ENCODE measurements around the gene TRIM46. TPM values are rescaled to one million over a fixed set of nuclear protein-coding genes. Genes with fewer than 3 reads are reported as not detected.

TRIM46 gene
- total and polyA plus RNA-seq, 7 experiments from 2014 or later, result 0.69 to 21.9 (median 4.0) TPM

- H3K27me3 ChIP-seq (ENCODE audit: control insufficient read depth in 2 of 2, insufficient read depth in 2 of 2, low read length in 2 of 2), result no peaks in the 10 kb centered on the region
- Mint-ChIP-seq H3K27ac (peak overlapping the region; percentile 22 to 99 (median 88)), H3K36me3 (peaks cover 0 to 9% (median 0%) of the 10 kb centered on the region in 5 donors), H3K4me3 (peak overlapping the region; percentile 63 to 97 (median 80)), H3K9me3 (peaks cover 0 to 2% (median 0%) of the 10 kb centered on the region in 11 donors), H3K4me1 (peaks cover 8 to 35% (median 28%) of the 10 kb centered on the region in 7 donors), H3K27me3 (no peaks in the 10 kb centered on the region)
- no peaks in the 10 kb centered on the region for H3K9me3 ChIP-seq (ENCODE audit: control insufficient read depth in 2 of 3, low read length in 3 of 3)
- DNase-seq (peak in 1 of 9 donors; percentile 27), ATAC-seq (no peak)
- CTCF ChIA-PET, result interaction anchor here (1.0 to 3.5 kb wide), 3 partner anchors 12 to 22 kb away, joined by 3 to 45 read pairs (median 4); partner anchors contain the start of genes KRTCAP2 and TRIM46
- no peak overlapping the region for H3K4me3 ChIP-seq (ENCODE audit: low read length)
- peak overlapping the region; percentile 76 for H3K27ac ChIP-seq (ENCODE audit: low read depth, low read length)
- peaks cover 11 to 25% of the 10 kb centered on the region in 2 donors for H3K4me1 ChIP-seq (ENCODE audit: control insufficient read depth in 2 of 2, insufficient read depth in 2 of 2, low read length in 2 of 2)
- POLR2A ChIA-PET, result interaction anchor here (1.1 to 2.9 kb wide), 6 partner anchors 8 to 66 kb away, joined by 3 to 25 read pairs (median 6); partner anchors contain the start of genes KRTCAP2, MTX1, SCAMP3 and THBS3
- intact Hi-C loops (cut with micrococcal nuclease), result loop anchor here in 1 of 2 donors (1.0 to 2.0 kb wide), 3 partner anchors 13 to 49 kb away; partner anchors contain the start of gene MTX1
- H3K36me3 ChIP-seq (ENCODE audit: control insufficient read depth in 2 of 3, insufficient read depth in 3 of 3, low read length in 3 of 3), result no peaks in the 10 kb centered on the region
Measured at GRCh38 chr1:155195201-155196102, 21.8 kb downstream of the TRIM46 start.

GRCh38 chr1:155196103-155196892, 22.6 kb downstream of the TRIM46 start:
- H3K4me3 Mint-ChIP-seq, result peak overlapping the region in 8 of 10 donors; percentile 21 to 80 (median 54)
- no peak for DNase-seq
- POLR2A ChIA-PET, result interaction anchor here (1.1 to 1.6 kb wide), 2 partner anchors 12 to 45 kb away, joined by 3 to 5 read pairs; partner anchors contain the start of genes MTX1 and THBS3

GRCh38 chr1:155196893-155197638, 23.4 kb downstream of the TRIM46 start:
- DNase-seq, result no peak
- CTCF ChIA-PET, result interaction anchor here (1.4 kb wide), 1 partner anchor 11 kb away, joined by 4 read pairs; the partner anchor contains the start of gene THBS3
- Mint-ChIP-seq H3K4me1 (peaks cover 8 to 33% (median 26%) of the 10 kb centered on the region in 7 donors), H3K4me3 (peak overlapping the region in 2 of 10 donors; percentile 8 to 29), H3K9me3 (peaks cover 0 to 2% (median 0%) of the 10 kb centered on the region in 11 donors), H3K27me3 (no peaks in the 10 kb centered on the region), H3K27ac (peak overlapping the region in 3 of 9 donors; percentile 46 to 81 (median 57)), H3K36me3 (peaks cover 0 to 6% (median 0%) of the 10 kb centered on the region in 5 donors)
- Histone ChIP-seq H3K27me3 (ENCODE audit: control insufficient read depth in 2 of 2, insufficient read depth in 2 of 2, low read length in 2 of 2) (no peaks in the 10 kb centered on the region), H3K4me3 (ENCODE audit: low read length) (no peak overlapping the region), H3K9me3 (ENCODE audit: control insufficient read depth in 2 of 3, low read length in 3 of 3) (no peaks in the 10 kb centered on the region), H3K4me1 (ENCODE audit: control insufficient read depth in 2 of 2, insufficient read depth in 2 of 2, low read length in 2 of 2) (peaks cover 11 to 24% of the 10 kb centered on the region in 2 donors), H3K36me3 (ENCODE audit: control insufficient read depth in 2 of 3, insufficient read depth in 3 of 3, low read length in 3 of 3) (no peaks in the 10 kb centered on the region), H3K27ac (ENCODE audit: low read depth, low read length) (no peak overlapping the region)
- ATAC-seq, result no peak
- intact Hi-C loops (cut with micrococcal nuclease), result no loop called here
- POLR2A ChIA-PET, result interaction anchor here (1.6 kb wide), 1 partner anchor 11 kb away, joined by 5 read pairs; the partner anchor contains the start of genes MTX1 and THBS3

More at GRCh38 chr1:155196103-155196892, 22.6 kb downstream of the TRIM46 start:
- no peaks in the 10 kb centered on the region for H3K27me3 Mint-ChIP-seq
- H3K4me1 Mint-ChIP-seq, result peaks cover 8 to 35% (median 28%) of the 10 kb centered on the region in 7 donors
- H3K27ac ChIP-seq (ENCODE audit: low read depth, low read length), result no peak overlapping the region
- no peaks in the 10 kb centered on the region for H3K9me3 ChIP-seq (ENCODE audit: control insufficient read depth in 2 of 3, low read length in 3 of 3)
- no peak overlapping the region for H3K4me3 ChIP-seq (ENCODE audit: low read length)
- peak overlapping the region in 6 of 9 donors; percentile 57 to 89 (median 75) for H3K27ac Mint-ChIP-seq
- ATAC-seq, result no peak
- intact Hi-C loops (cut with micrococcal nuclease), result no loop called here
- H3K4me1 ChIP-seq (ENCODE audit: control insufficient read depth in 2 of 2, insufficient read depth in 2 of 2, low read length in 2 of 2), result peaks cover 11 to 25% of the 10 kb centered on the region in 2 donors
- peaks cover 0 to 9% (median 0%) of the 10 kb centered on the region in 5 donors for H3K36me3 Mint-ChIP-seq
- H3K36me3 ChIP-seq (ENCODE audit: control insufficient read depth in 2 of 3, insufficient read depth in 3 of 3, low read length in 3 of 3), result no peaks in the 10 kb centered on the region
- CTCF ChIA-PET, result interaction anchor here (1.2 to 1.4 kb wide), 2 partner anchors 11 to 23 kb away, joined by 3 to 4 read pairs; partner anchors contain the start of genes KRTCAP2 and THBS3
- H3K27me3 ChIP-seq (ENCODE audit: control insufficient read depth in 2 of 2, insufficient read depth in 2 of 2, low read length in 2 of 2), result no peaks in the 10 kb centered on the region
- H3K9me3 Mint-ChIP-seq, result peaks cover 0 to 2% (median 0%) of the 10 kb centered on the region in 11 donors

GRCh38 chr1:155197901-155198546, 24.4 kb downstream of the TRIM46 start:
- Histone ChIP-seq H3K27me3 (ENCODE audit: control insufficient read depth in 2 of 2, insufficient read depth in 2 of 2, low read length in 2 of 2) (no peaks in the 10 kb centered on the region), H3K36me3 (ENCODE audit: control insufficient read depth in 2 of 3, insufficient read depth in 3 of 3, low read length in 3 of 3) (no peaks in the 10 kb centered on the region), H3K9me3 (ENCODE audit: control insufficient read depth in 2 of 3, low read length in 3 of 3) (no peaks in the 10 kb centered on the region), H3K4me1 (ENCODE audit: control insufficient read depth in 2 of 2, insufficient read depth in 2 of 2, low read length in 2 of 2) (peaks cover 11 to 16% of the 10 kb centered on the region in 2 donors), H3K27ac (ENCODE audit: low read depth, low read length) (no peak overlapping the region), H3K4me3 (ENCODE audit: low read length) (no peak overlapping the region)
- Mint-ChIP-seq H3K9me3 (peaks cover 0 to 2% (median 0%) of the 10 kb centered on the region in 11 donors), H3K27ac (no peak overlapping the region), H3K36me3 (peaks cover 0 to 6% (median 0%) of the 10 kb centered on the region in 5 donors), H3K4me1 (peaks cover 8 to 25% (median 19%) of the 10 kb centered on the region in 7 donors), H3K4me3 (no peak overlapping the region), H3K27me3 (no peaks in the 10 kb centered on the region)
- DNase-seq (no peak), ATAC-seq (no peak)
- ChIA-PET CTCF (no interaction called here), POLR2A (no interaction called here)
- intact Hi-C loops (cut with micrococcal nuclease), result no loop called here

GRCh38 chr1:155198547-155198906, 24.9 kb downstream of the TRIM46 start:
- DNase-seq, result no peak
- Histone ChIP-seq H3K27me3 (ENCODE audit: control insufficient read depth in 2 of 2, insufficient read depth in 2 of 2, low read length in 2 of 2) (no peaks in the 10 kb centered on the region), H3K4me3 (ENCODE audit: low read length) (no peak overlapping the region), H3K9me3 (ENCODE audit: control insufficient read depth in 2 of 3, low read length in 3 of 3) (no peaks in the 10 kb centered on the region), H3K4me1 (ENCODE audit: control insufficient read depth in 2 of 2, insufficient read depth in 2 of 2, low read length in 2 of 2) (peaks cover 11% of the 10 kb centered on the region in 2 donors), H3K36me3 (ENCODE audit: control insufficient read depth in 2 of 3, insufficient read depth in 3 of 3, low read length in 3 of 3) (no peaks in the 10 kb centered on the region), H3K27ac (ENCODE audit: low read depth, low read length) (no peak overlapping the region)
- Mint-ChIP-seq H3K4me3 (no peak overlapping the region), H3K4me1 (peaks cover 5 to 20% (median 16%) of the 10 kb centered on the region in 7 donors), H3K27ac (no peak overlapping the region), H3K27me3 (no peaks in the 10 kb centered on the region), H3K9me3 (peaks cover 0 to 2% (median 0%) of the 10 kb centered on the region in 11 donors), H3K36me3 (peaks cover 0 to 6% (median 0%) of the 10 kb centered on the region in 5 donors)
- no peak for ATAC-seq
- ChIA-PET POLR2A (interaction anchor here (0.6 kb wide), 1 partner anchor 1133 kb away, joined by 5 read pairs; no protein-coding TSS in a partner anchor), CTCF (no interaction called here)
- intact Hi-C loops (cut with micrococcal nuclease), result no loop called here

Measured in naive thymus-derived CD4-positive, alpha-beta T cell (primary cell).